ENCODE data around the gene C4orf33. TPM values are rescaled to one million over a fixed set of nuclear protein-coding genes. Genes with fewer than 3 reads are reported as not detected.

C4orf33 gene
- total RNA-seq, 1 donor from 2014 or later: 12.2 TPM

- Mint-ChIP-seq H3K27me3 (ENCODE audit: low read depth) (peaks cover 2% of the 10 kb centered on the region), H3K4me3 (no peak overlapping the region), H3K36me3 (peaks cover 2% of the 10 kb centered on the region), H3K27ac (no peak overlapping the region), H3K9me3 (peaks cover 20% of the 10 kb centered on the region), H3K4me1 (no peaks in the 10 kb centered on the region)
- no peak for TF ChIP-seq CTCF (IDR thresholded peaks at IDR 0.05; ENCODE audit: unreplicated experiment)
- DNase-seq (ENCODE audit: low spot score in 2 of 2, unreplicated experiment in 2 of 2): no peak
Observed at GRCh38 chr4:129129143-129129542, 33.2 kb downstream of the C4orf33 start.

GRCh38 chr4:129131343-129131742, 35.4 kb downstream of the C4orf33 start:
- peaks cover 2% of the 10 kb centered on the region for H3K36me3 Mint-ChIP-seq
- H3K4me1 Mint-ChIP-seq: no peaks in the 10 kb centered on the region
- no peak for TF ChIP-seq CTCF (IDR thresholded peaks at IDR 0.05; ENCODE audit: unreplicated experiment)

GRCh38 chr4:129136433-129136832, 40.5 kb downstream of the C4orf33 start:
- no peak for DNase-seq (ENCODE audit: low spot score in 2 of 2, unreplicated experiment in 2 of 2)
- no peaks in the 10 kb centered on the region for H3K36me3 Mint-ChIP-seq
- peaks cover 3% of the 10 kb centered on the region for H3K27me3 Mint-ChIP-seq (ENCODE audit: low read depth)
- H3K4me1 Mint-ChIP-seq: no peaks in the 10 kb centered on the region
- H3K27ac Mint-ChIP-seq: no peak overlapping the region
- peaks cover 4% of the 10 kb centered on the region for H3K9me3 Mint-ChIP-seq
- no peak overlapping the region for H3K4me3 Mint-ChIP-seq
- no peak for TF ChIP-seq CTCF (IDR thresholded peaks at IDR 0.05; ENCODE audit: unreplicated experiment)

More at GRCh38 chr4:129131343-129131742, 35.4 kb downstream of the C4orf33 start:
- Mint-ChIP-seq H3K27me3 (ENCODE audit: low read depth) (peaks cover 3% of the 10 kb centered on the region), H3K4me3 (no peak overlapping the region), H3K27ac (no peak overlapping the region), H3K9me3 (peaks cover 9% of the 10 kb centered on the region)
- no peak for DNase-seq (ENCODE audit: low spot score in 2 of 2, unreplicated experiment in 2 of 2)

- TF ChIP-seq CTCF (IDR thresholded peaks at IDR 0.05; ENCODE audit: unreplicated experiment): no peak
- DNase-seq (ENCODE audit: low spot score in 2 of 2, unreplicated experiment in 2 of 2): no peak
- Mint-ChIP-seq H3K9me3 (no peaks in the 10 kb centered on the region), H3K36me3 (no peaks in the 10 kb centered on the region), H3K27ac (no peak overlapping the region), H3K4me3 (no peak overlapping the region), H3K4me1 (no peaks in the 10 kb centered on the region), H3K27me3 (ENCODE audit: low read depth) (peaks cover 3% of the 10 kb centered on the region)
Observed at GRCh38 chr4:129138810-129139496, 43.0 kb downstream of the C4orf33 start.

- H3K4me3 Mint-ChIP-seq: no peak overlapping the region
- no peaks in the 10 kb centered on the region for H3K36me3 Mint-ChIP-seq
- no peak overlapping the region for H3K27ac Mint-ChIP-seq
- H3K9me3 Mint-ChIP-seq: no peaks in the 10 kb centered on the region
- H3K27me3 Mint-ChIP-seq (ENCODE audit: low read depth): peaks cover under 1% of the 10 kb centered on the region
- DNase-seq (ENCODE audit: low spot score in 2 of 2, unreplicated experiment in 2 of 2): no peak
- peaks cover 4% of the 10 kb centered on the region for H3K4me1 Mint-ChIP-seq
- no peak for TF ChIP-seq CTCF (IDR thresholded peaks at IDR 0.05; ENCODE audit: unreplicated experiment)
Observed at GRCh38 chr4:129140521-129140920, 44.6 kb downstream of the C4orf33 start.
